HG03442 (cell line): Measurements from ENCODE around the gene ZNRF3.
"Not testable (repeated sequence)": the region's sequence is repeated elsewhere in the genome, so short reads cannot be mapped to it uniquely, and the experiment has no call there.

Experiments
- ATAC-seq: cut with Tn5 transposase; IDR thresholded peaks from one replicate; pipeline ENCODE4 v1.9.1; 2021; ENCODE audit warnings: mild to moderate bottlenecking, moderate library complexity; ENCODE audit not compliant: unreplicated experiment

The ZNRF3 gene

DNA sequence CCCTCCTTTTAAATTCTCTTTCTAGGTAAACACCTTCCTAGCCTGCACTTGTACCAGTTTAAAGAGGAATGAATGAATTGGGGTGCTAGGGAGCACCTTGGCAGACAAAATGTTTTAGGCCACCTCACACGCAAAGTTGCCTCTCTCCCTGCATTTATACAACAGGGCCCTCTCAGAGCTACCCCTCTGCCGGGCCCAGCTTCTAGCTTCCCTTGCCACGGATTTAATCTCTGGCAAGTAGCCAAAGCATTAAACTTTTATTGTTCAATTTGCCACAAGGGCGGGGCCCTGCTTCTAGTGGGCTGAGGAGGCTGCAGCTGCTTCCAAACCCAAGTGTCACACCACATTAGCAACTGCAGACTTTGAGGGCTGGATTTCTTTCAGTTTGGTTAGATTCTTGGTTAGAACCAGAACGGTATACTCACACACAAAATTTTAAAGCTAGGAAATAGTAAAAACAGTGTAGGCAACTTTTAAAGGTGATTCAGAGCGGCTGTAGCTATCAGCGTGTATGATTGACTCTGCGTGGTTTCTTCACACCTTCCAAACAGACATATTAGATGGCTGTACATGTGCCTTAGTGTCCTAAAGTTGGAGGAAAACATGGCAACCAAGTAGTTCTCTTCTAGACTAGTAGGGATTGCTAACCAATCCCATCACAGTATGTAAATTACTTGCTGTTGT, 196.0 kb downstream of the ZNRF3 start:
- ATAC-seq, result no peak

DNA sequence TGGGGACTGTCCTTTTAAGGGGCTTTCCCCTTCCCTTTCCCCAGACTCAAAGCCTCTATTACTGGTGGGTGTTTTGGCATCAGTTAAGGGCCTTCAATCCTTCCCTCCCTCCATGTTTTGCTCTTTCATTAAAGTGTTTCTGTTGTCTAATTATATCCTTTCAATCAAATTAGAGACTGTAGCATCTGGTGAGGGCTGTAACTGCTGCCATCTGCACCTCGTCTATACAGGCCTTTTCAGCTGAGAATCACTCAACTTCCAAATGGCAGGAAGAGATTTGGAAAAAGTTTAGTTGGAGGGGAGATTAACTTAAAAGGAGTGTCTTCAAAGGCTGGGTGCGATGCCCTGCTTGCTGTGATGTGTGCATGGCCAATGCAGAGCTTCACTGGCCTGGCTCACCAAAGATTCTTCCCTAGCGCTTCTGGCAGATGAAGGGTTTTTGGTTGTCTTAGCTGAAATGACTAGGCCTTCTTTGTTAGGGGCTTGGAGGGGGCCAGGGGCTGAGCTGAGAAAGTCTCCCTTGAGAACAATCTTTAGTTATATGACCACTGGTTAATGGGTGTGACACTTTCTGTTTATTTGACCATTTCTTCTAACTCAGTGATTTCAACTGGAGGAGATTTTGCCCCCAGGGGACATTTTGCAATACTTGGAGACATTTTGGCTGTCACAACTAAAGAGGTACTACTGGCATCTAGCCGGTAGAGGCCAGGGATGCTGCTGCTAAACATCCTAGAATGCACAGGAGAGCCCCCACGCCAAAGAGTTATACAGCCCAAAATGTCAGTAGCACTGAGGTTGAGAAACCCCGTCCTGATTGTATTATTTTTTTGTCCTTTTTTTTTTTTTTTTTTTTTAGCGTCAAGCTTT, 197.0 kb downstream of the ZNRF3 start:
- no peak for ATAC-seq

- no peak for ATAC-seq
These were observed 198.3 kb downstream of the ZNRF3 start for GRCh38 chr22:29081517-29082236.

DNA sequence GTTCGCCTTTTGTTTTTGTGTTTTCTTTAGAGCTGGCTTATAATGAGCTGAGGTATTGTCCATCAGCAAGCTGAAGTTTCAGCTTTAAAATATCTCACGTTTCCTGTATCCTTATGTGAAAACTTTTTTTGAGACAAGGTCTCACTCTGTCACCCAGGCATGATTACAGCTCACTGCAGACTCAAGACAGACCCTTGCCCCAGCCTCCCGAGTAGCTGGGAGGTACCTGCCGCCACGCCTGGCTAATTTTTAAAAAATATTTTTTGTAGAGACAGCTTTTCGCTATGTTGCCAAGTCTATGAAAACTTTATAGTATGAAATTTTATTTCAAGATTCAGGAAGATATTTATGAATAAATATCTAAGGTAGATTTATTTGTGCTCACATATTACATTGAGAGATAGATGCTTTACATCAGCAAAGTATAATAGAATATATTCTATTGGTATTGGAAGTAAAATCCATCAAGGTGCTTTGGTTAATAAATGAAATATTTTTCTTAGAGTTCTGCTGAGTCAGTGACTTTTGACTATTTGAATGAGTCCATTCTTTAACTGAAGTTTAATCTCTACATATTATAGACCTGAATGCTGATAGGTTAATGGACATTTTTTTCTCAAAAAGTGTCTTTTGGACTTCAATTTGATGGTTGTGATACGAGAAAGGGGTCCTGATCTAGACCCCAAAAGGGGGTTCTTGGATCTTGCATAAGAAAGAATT, 199.6 kb downstream of the ZNRF3 start:
- no peak for ATAC-seq

DNA sequence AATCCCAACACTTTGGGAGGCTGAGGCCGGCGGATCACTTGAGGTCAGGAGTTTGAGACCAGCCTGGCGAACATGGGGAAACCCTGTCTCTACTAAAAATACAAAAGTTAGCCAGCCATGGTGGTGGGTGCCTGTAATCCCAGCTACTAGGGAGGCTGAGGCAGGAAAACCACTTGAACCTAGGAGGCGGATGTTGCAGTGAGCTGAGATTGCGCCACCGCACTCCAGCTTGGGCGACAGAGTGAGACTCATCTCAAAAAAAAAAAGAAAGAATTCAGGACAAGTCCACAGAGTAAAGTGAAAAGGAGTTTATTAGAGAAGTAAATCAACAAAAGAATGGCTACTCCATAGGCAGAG, 200.2 kb downstream of the ZNRF3 start:
- ATAC-seq, result not testable (repeated sequence)

DNA sequence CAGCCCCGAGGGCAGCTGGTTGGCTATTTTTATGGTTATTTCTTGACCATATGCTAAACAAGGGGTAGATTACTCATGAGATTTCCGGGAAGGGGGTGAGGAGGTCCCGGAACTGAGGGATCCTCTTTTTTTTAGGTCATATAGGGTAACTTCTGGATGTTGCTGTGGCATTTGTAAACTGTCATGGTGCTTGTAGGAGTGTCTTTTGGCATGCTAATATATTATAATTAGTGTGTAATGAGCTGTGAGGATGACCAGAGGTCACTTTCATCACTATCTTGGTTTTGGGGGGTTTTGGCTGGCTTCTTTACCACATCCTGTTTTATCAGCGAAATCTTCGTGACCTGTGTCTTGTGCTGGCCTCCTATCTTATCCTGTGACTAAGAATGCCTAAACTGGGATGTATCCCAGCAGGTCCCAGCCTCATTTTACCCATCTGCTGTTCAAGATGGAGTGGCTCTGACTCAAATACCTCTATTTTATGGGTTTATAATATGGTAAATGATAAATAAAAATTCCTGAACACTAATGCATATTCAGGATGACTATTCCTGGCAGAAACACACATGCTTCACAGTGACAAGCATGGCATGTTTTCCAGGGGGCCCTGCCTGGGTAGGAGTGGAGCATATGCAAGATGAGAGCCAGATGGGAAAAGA, 200.7 kb downstream of the ZNRF3 start:
- no peak for ATAC-seq

DNA sequence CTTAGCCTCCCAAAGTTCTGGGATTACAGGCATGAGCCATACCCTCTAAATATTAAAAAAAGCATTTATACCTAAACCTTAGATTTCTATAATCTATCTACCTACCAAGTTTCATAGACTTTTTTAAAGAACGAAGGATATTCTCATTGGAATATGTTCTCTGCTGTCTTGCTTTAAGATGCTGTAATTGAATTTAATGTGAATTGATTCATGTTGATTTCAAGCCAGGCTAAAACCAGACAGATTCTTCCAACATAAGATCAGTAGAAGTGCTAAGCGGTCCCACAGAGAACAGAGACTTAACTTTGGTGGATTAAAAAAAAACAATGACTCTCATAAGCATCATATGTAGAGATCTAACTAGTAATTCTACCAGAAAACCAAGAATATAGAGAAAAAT, 203.6 kb downstream of the ZNRF3 start:
- no peak for ATAC-seq

DNA sequence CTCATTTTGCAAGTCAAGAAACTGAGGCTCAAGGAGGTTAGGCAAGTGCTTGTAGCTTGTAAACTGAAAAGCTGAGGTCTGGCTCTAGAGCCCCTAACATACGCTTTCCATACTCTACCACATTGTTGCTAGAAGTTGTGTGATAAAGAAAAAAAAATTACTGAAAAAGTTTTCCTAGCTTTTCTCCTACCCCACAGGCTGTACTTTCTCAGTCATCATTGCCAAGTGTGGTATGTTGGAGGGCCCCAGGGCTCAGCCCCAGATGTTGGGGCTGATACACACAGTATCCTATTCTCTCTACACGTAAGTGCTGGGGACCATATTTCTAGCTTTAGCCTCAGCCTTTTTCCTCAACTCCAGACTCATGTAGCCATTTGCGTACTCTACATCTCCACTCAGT, 205.4 kb downstream of the ZNRF3 start:
- ATAC-seq, result no peak

- ATAC-seq, result no peak
These were observed 206.1 kb downstream of the ZNRF3 start for GRCh38 chr22:29089507-29089906.

DNA sequence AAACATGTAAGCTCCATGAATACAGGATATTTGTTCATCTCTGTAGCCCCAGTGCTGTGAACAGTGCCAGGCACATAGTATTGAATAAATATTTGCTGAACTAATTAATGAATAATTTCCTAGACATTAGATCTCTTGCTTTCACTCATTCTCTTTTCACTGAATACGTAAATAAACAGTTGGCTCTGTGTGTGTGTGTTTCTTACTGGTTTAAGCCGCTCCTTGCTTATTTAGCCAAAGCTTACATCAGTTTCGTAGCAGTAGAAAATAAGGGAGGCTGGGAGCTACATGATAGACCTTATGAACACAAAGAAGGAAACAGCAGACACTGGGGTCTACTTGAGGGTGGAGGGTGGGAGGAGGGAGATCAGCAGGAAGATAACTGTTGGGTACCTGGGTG, 206.7 kb downstream of the ZNRF3 start:
- ATAC-seq, result no peak

GRCh38 chr22:29092243-29092642, 208.9 kb downstream of the ZNRF3 start:
- ATAC-seq, result no peak

DNA sequence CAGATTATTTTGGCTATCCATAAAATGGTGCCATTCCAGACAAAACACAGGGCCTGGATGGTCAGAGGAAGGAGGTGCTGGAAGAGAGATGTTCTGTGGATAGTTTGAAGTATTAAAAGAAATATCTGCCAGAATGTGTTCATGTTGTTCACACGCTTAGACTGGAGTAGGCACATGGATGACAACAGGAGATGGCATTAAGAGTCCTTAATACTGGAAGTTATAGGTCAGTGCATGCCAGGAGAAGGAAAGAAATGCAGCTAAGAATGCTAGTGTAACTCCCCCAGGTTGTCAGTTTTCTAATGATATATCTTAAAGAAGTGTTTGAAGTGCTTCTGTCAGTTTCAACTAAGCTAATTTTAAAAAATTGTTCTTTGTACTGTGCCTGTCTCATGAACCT, 209.7 kb downstream of the ZNRF3 start:
- no peak for ATAC-seq

DNA sequence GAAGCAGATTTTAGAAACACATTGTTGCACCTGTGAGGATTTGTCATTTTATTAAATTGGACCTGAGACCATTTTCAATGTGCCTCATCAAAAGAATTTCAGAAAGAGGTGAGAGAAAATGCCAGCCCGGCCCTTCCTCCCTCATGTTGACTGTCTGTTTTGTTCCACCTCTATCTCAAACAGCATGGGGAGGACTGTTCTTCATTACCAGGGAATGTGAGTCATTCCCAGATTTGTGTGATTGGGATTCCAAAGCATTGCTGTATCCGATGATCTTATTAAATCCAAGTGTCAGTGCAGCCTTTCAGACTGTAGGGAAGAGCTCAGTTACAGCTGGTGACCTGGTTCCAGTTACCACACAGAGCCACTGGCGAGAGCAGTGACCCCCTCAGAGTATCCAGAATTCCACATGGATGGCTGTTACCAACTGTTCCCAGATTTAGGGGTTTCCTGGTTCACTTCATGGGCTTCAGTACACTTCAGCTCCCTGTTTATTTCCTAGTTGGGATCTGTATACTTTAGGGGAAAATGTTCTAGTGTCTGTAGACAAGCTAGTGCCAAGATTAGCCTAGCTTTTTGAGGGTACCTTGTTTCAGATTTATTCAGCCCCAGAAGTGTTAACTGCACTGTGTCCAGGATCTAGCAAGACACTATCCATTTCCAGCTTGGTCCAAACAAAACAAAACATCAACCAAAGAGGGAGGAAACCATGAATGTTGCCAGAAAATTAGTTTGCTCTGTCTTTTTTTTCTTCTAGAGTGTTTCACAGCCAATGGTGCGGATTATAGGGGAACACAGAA, 210.3 kb downstream of the ZNRF3 start:
- ATAC-seq, result no peak

- no peak for ATAC-seq
These were observed 212.1 kb downstream of the ZNRF3 start for GRCh38 chr22:29095459-29095858.

- ATAC-seq, result no peak
These were observed 213.6 kb downstream of the ZNRF3 start for GRCh38 chr22:29096736-29097669.

DNA sequence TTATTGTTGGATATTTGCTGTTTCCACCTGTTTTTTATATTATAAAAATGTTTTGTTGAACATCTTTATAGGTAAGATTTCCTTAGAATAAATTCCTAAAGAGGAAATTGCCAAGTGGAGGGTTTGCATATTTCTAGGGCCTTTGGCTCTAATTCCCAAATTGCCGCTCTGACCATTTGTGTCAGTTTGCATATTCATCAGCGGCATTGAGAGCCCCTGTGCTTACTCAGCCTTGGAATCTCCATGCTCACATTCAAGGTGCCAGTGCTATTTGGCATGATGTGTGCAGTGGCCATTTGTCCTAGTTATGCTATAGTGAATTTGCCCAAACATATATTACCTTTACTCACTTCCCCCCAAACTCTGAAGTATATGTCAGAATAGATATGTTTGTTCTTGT, 214.9 kb downstream of the ZNRF3 start:
- no peak for ATAC-seq

DNA sequence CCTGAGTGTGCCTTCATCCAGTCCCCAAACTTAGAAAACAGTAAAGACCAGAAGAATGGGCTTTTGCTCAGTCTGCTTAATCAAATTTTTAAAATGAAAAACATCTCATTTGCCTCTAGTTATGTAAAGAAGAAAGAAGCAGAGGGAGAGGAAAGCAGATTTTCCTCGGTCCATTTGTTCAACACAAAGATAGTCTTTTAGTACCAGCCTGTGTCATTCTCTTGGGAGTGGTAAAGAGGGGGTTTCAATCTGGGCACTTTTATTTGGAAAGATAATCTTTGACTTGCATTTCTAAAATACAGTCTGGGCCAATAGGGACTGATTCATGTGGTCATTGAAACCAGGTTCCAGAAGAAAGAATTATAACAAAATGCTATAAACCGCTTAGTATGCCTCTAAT, 218.9 kb downstream of the ZNRF3 start:
- ATAC-seq, result no peak

DNA sequence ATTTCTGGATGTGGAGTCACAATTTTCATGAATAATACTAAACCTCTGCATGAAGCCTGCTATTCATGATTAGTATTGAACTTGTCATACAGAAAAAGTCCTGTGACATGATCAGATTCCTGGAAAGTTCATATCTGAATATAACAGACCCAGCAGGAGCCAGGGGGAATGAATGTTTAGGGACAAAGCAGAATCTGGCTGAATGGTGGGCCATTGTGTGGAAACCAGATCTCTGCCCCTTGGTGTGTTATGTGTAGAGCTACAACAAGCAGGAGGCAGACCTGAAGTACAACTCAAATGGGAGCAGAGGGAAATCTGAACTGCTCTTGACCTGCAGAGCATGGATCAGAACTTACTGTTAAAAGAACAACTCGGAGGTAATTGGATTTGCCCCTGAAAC, 219.7 kb downstream of the ZNRF3 start:
- no peak for ATAC-seq

DNA sequence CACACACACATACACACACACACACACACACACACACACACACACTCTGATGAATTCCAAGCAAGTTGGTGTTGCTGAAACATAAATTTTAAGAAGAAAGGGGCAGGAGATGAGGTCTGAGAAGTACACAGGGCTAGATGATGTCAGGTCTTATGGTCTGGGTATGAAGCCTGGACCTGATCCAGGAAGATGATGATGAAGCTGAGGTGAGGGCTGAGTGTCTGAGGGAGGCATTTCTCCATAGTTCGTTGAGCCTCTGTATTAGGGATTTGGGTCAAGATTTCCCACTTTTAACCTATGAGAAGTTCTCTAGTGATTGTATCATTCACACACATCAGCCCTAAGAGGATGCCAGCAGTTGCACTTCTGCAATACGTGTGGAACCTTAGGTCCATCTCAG, 222.1 kb downstream of the ZNRF3 start:
- no peak for ATAC-seq
